ENCODE measurements around the gene ST3GAL5. TPM values are rescaled to one million over a fixed set of nuclear protein-coding genes. Genes with fewer than 3 reads are reported as not detected.

ST3GAL5 gene
- total RNA-seq, 4 donors from 2014 or later = 3.0 to 20.2 (median 13.6) TPM

GRCh38 chr2:85852937-85853498 is 35.8 kb downstream of the ST3GAL5 start:
- H3K4me3 ChIP-seq = no peak overlapping the region
- DNase-seq = peak; percentile 55
- no peaks in the 10 kb centered on the region for H3K36me3 ChIP-seq
- intact Hi-C loops (cut with DNase I; ENCODE audit: low total_unique reads) = no loop called here
- in situ Hi-C loops (cut with MboI; ENCODE audit: low pct_ligation_motif_present in 1 of 4, low pct_unique_long_range_greater_than_20kb in 1 of 4, low sequenced_read_pairs in 3 of 4) = no loop called here
- H3K9me3 ChIP-seq = no peaks in the 10 kb centered on the region
- TF ChIP-seq EP300 (IDR thresholded peaks at IDR 0.05; ENCODE audit: low read depth) (no peak), POLR2AphosphoS5 (IDR thresholded peaks at IDR 0.05) (no peak), CTCF (IDR thresholded peaks at IDR 0.05) (no peak), POLR2A (IDR thresholded peaks at IDR 0.05) (peak; percentile 22)
- 79% methylated on average over 11 of the region's 11 CpGs; no CpG with 5 or more reads in 1 of the 2 donors for WGBS, 2 donors (ENCODE audit: low coverage in 1 of 2)
- H3K4me1 ChIP-seq = peaks cover 4 to 23% (median 8%) of the 10 kb centered on the region in 4 donors
- no peaks in the 10 kb centered on the region for H3K27me3 ChIP-seq
- peak overlapping the region; percentile 63 to 74 (median 68) for H3K27ac ChIP-seq

- TF ChIP-seq POLR2AphosphoS5 (IDR thresholded peaks at IDR 0.05) (no peak), POLR2A (IDR thresholded peaks at IDR 0.05) (no peak), EP300 (IDR thresholded peaks at IDR 0.05; ENCODE audit: low read depth) (no peak), CTCF (IDR thresholded peaks at IDR 0.05) (no peak)
- Histone ChIP-seq H3K4me3 (no peak overlapping the region), H3K9me3 (no peaks in the 10 kb centered on the region), H3K27ac (peak overlapping the region; percentile 63 to 74 (median 68)), H3K4me1 (peaks cover 4 to 23% (median 8%) of the 10 kb centered on the region in 4 donors), H3K27me3 (no peaks in the 10 kb centered on the region), H3K36me3 (no peaks in the 10 kb centered on the region)
- 79 to 84% methylated on average over 9 to 11 of the region's 11 CpGs for WGBS, 2 donors (ENCODE audit: low coverage in 1 of 2)
- no peak for DNase-seq
- intact Hi-C loops (cut with DNase I; ENCODE audit: low total_unique reads) = no loop called here
- in situ Hi-C loops (cut with MboI; ENCODE audit: low pct_ligation_motif_present in 1 of 4, low pct_unique_long_range_greater_than_20kb in 1 of 4, low sequenced_read_pairs in 3 of 4) = no loop called here
These were observed 36.5 kb downstream of the ST3GAL5 start for GRCh38 chr2:85852152-85852840.

- Histone ChIP-seq H3K36me3 (no peaks in the 10 kb centered on the region), H3K4me1 (peaks cover 4 to 23% (median 8%) of the 10 kb centered on the region in 4 donors), H3K4me3 (no peak overlapping the region), H3K9me3 (no peaks in the 10 kb centered on the region), H3K27ac (peak overlapping the region; percentile 63 to 74 (median 68)), H3K27me3 (no peaks in the 10 kb centered on the region)
- peak; percentile 35 for DNase-seq
- TF ChIP-seq POLR2AphosphoS5 (IDR thresholded peaks at IDR 0.05) (no peak), POLR2A (IDR thresholded peaks at IDR 0.05) (no peak), CTCF (IDR thresholded peaks at IDR 0.05) (no peak), EP300 (IDR thresholded peaks at IDR 0.05; ENCODE audit: low read depth) (no peak)
- intact Hi-C loops (cut with DNase I; ENCODE audit: low total_unique reads) = no loop called here
- in situ Hi-C loops (cut with MboI; ENCODE audit: low pct_ligation_motif_present in 1 of 4, low pct_unique_long_range_greater_than_20kb in 1 of 4, low sequenced_read_pairs in 3 of 4) = no loop called here
- WGBS, 2 donors (ENCODE audit: low coverage in 1 of 2) = 67 to 83% methylated on average over 5 to 11 of the region's 11 CpGs
These were observed 37.3 kb downstream of the ST3GAL5 start for GRCh38 chr2:85851253-85852151.

GRCh38 chr2:85850451-85850850 is 38.3 kb downstream of the ST3GAL5 start:
- in situ Hi-C loops (cut with MboI; ENCODE audit: low pct_ligation_motif_present in 1 of 4, low pct_unique_long_range_greater_than_20kb in 1 of 4, low sequenced_read_pairs in 3 of 4) = no loop called here
- H3K27ac ChIP-seq = no peak overlapping the region
- peaks cover 4 to 23% (median 8%) of the 10 kb centered on the region in 4 donors for H3K4me1 ChIP-seq
- no peaks in the 10 kb centered on the region for H3K36me3 ChIP-seq
- no peak for TF ChIP-seq POLR2A (IDR thresholded peaks at IDR 0.05)
- TF ChIP-seq CTCF (IDR thresholded peaks at IDR 0.05) = no peak
- no peak for TF ChIP-seq EP300 (IDR thresholded peaks at IDR 0.05; ENCODE audit: low read depth)
- no peak for TF ChIP-seq POLR2AphosphoS5 (IDR thresholded peaks at IDR 0.05)
- WGBS, 2 donors (ENCODE audit: low coverage in 1 of 2) = 88 to 94% methylated on average over 5 to 10 of the region's 10 CpGs
- H3K27me3 ChIP-seq = no peaks in the 10 kb centered on the region
- intact Hi-C loops (cut with DNase I; ENCODE audit: low total_unique reads) = no loop called here
- no peaks in the 10 kb centered on the region for H3K9me3 ChIP-seq
- DNase-seq = no peak
- H3K4me3 ChIP-seq = no peak overlapping the region
